Adipocyte (in vitro differentiated cells): ENCODE measurements around the gene PIBF1.
"Not testable (repeated sequence)": the region's sequence is repeated elsewhere in the genome, so short reads cannot be mapped to it uniquely, and the experiment has no call there.

Source experiments
- DNase-seq: peaks from one replicate; pipeline ENCODE4 v3.0.0-alpha.2; 2015; ENCODE audit warnings: low read depth
- H3K27me3 ChIP-seq: replicated peaks from 2 replicates; pipeline ENCODE4 v1.7.0; 2013; ENCODE audit warnings: mild to moderate bottlenecking, low read length, moderate library complexity; ENCODE audit not compliant: control insufficient read depth, insufficient read depth
- H3K36me3 ChIP-seq: 2 replicates; pipeline ENCODE4 v1.7.0; 2013; ENCODE audit warnings: low read length, mild to moderate bottlenecking, moderate library complexity; ENCODE audit not compliant: control insufficient read depth, insufficient read depth, severe bottlenecking
- H3K4me1 ChIP-seq: 2 replicates; pipeline ENCODE4 v1.7.0; 2013; ENCODE audit warnings: mild to moderate bottlenecking, low read length, moderate library complexity; ENCODE audit not compliant: control insufficient read depth, insufficient read depth
- H3K4me3 ChIP-seq: 2 replicates; pipeline ENCODE4 v1.7.0; 2013; ENCODE audit warnings: mild to moderate bottlenecking, low read length, moderate library complexity
- H3K9ac ChIP-seq: 2 replicates; pipeline ENCODE4 v1.7.0; 2013; ENCODE audit warnings: mild to moderate bottlenecking, low read length, moderate library complexity
- H3K9me3 ChIP-seq: 2 replicates; pipeline ENCODE4 v1.7.0; 2013; ENCODE audit warnings: mild to moderate bottlenecking, low read length, moderate library complexity; ENCODE audit not compliant: control insufficient read depth

The PIBF1 gene

GRCh38 chr13:73025217-73026012, 243.5 kb downstream of the PIBF1 start:
- Histone ChIP-seq H3K4me1 (no peaks in the 10 kb centered on the region), H3K9ac (no peak overlapping the region), H3K9me3 (no peaks in the 10 kb centered on the region), H3K36me3 (no peaks in the 10 kb centered on the region), H3K27me3 (no peaks in the 10 kb centered on the region), H3K4me3 (no peak overlapping the region)
- no peak for DNase-seq

- H3K9ac ChIP-seq: no peak overlapping the region
- H3K9me3 ChIP-seq: no peaks in the 10 kb centered on the region
- H3K4me1 ChIP-seq: peaks cover 9% of the 10 kb centered on the region
- no peaks in the 10 kb centered on the region for H3K36me3 ChIP-seq
- no peaks in the 10 kb centered on the region for H3K27me3 ChIP-seq
- no peak for DNase-seq
- H3K4me3 ChIP-seq: no peak overlapping the region
These were observed 253.0 kb downstream of the PIBF1 start for GRCh38 chr13:73034901-73035300.

- H3K9ac ChIP-seq: no peak overlapping the region
- H3K4me3 ChIP-seq: no peak overlapping the region
- peaks cover 9% of the 10 kb centered on the region for H3K4me1 ChIP-seq
- peak; percentile 50 for DNase-seq
- H3K36me3 ChIP-seq: no peaks in the 10 kb centered on the region
- no peaks in the 10 kb centered on the region for H3K27me3 ChIP-seq
- no peaks in the 10 kb centered on the region for H3K9me3 ChIP-seq
These were observed 253.7 kb downstream of the PIBF1 start for GRCh38 chr13:73035660-73036059.

- Histone ChIP-seq H3K9ac (no peak overlapping the region), H3K4me1 (peaks cover 9% of the 10 kb centered on the region), H3K9me3 (no peaks in the 10 kb centered on the region), H3K27me3 (no peaks in the 10 kb centered on the region), H3K36me3 (no peaks in the 10 kb centered on the region), H3K4me3 (no peak overlapping the region)
- DNase-seq: no peak
These were observed 254.6 kb downstream of the PIBF1 start for GRCh38 chr13:73036566-73036965.

- Histone ChIP-seq H3K4me3 (no peak overlapping the region), H3K9ac (no peak overlapping the region), H3K27me3 (no peaks in the 10 kb centered on the region), H3K4me1 (peaks cover 9% of the 10 kb centered on the region), H3K36me3 (no peaks in the 10 kb centered on the region), H3K9me3 (no peaks in the 10 kb centered on the region)
- no peak for DNase-seq
These were observed 256.1 kb downstream of the PIBF1 start for GRCh38 chr13:73038064-73038463.

- Histone ChIP-seq H3K9ac (no peak overlapping the region), H3K4me1 (peaks cover 9% of the 10 kb centered on the region), H3K27me3 (no peaks in the 10 kb centered on the region), H3K9me3 (no peaks in the 10 kb centered on the region), H3K36me3 (no peaks in the 10 kb centered on the region), H3K4me3 (no peak overlapping the region)
- peak; percentile 65 for DNase-seq
These were observed 257.5 kb downstream of the PIBF1 start for GRCh38 chr13:73039201-73040108.

GRCh38 chr13:73040484-73040883, 258.6 kb downstream of the PIBF1 start:
- Histone ChIP-seq H3K27me3 (no peaks in the 10 kb centered on the region), H3K9me3 (no peaks in the 10 kb centered on the region), H3K9ac (no peak overlapping the region), H3K4me1 (peaks cover 9% of the 10 kb centered on the region), H3K4me3 (no peak overlapping the region), H3K36me3 (no peaks in the 10 kb centered on the region)
- DNase-seq: no peak

- peaks cover 9% of the 10 kb centered on the region for H3K4me1 ChIP-seq
- H3K36me3 ChIP-seq: no peaks in the 10 kb centered on the region
- DNase-seq: no peak
- H3K27me3 ChIP-seq: no peaks in the 10 kb centered on the region
- no peak overlapping the region for H3K9ac ChIP-seq
- H3K9me3 ChIP-seq: no peaks in the 10 kb centered on the region
- H3K4me3 ChIP-seq: no peak overlapping the region
These were observed 259.1 kb downstream of the PIBF1 start for GRCh38 chr13:73040968-73041596.

GRCh38 chr13:73045031-73045430, 263.1 kb downstream of the PIBF1 start:
- DNase-seq: no peak
- no peak overlapping the region for H3K9ac ChIP-seq
- H3K9me3 ChIP-seq: no peaks in the 10 kb centered on the region
- no peak overlapping the region for H3K4me3 ChIP-seq
- H3K27me3 ChIP-seq: no peaks in the 10 kb centered on the region
- no peaks in the 10 kb centered on the region for H3K4me1 ChIP-seq
- H3K36me3 ChIP-seq: no peaks in the 10 kb centered on the region

GRCh38 chr13:73048615-73049014, 266.7 kb downstream of the PIBF1 start:
- not testable (repeated sequence) for H3K27me3 ChIP-seq, H3K4me1 ChIP-seq, H3K9ac ChIP-seq, H3K9me3 ChIP-seq, H3K4me3 ChIP-seq, H3K36me3 ChIP-seq, DNase-seq

- no peaks in the 10 kb centered on the region for H3K36me3 ChIP-seq
- no peak overlapping the region for H3K9ac ChIP-seq
- no peak for DNase-seq
- H3K27me3 ChIP-seq: no peaks in the 10 kb centered on the region
- peaks cover 6% of the 10 kb centered on the region for H3K4me1 ChIP-seq
- no peaks in the 10 kb centered on the region for H3K9me3 ChIP-seq
- H3K4me3 ChIP-seq: no peak overlapping the region
These were observed 272.8 kb downstream of the PIBF1 start for GRCh38 chr13:73054712-73055111.
